K562 (cell line): ENCODE results near the gene RGS9BP. TPM values are rescaled to one million over a fixed set of nuclear protein-coding genes. Genes with fewer than 3 reads are reported as not detected.

Experiments used
- ATAC-seq: fragments of 200-7000 bp; cut with Tn5 transposase; 3 replicates; pipeline ENCODE4 v1.9.1; 2020; ENCODE audit warnings: moderate library complexity
- BruUV-seq: library from RNA; stranded (reverse); fragments of 400-500 nt; replicated peaks from 2 replicates; lab custom pipeline; 2021; lab: Mats Ljungman, UMichigan
- CTCF ChIA-PET: fragments of 300-600 bp; formaldehyde crosslinking; extraction: SDS; loops from one replicate; lab custom pipeline; 2021; ENCODE audit warnings: low intra/inter-chr PET ratio; lab: Yijun Ruan, JAX
- POLR2A ChIA-PET: fragments of 300-600, 350-650 bp; sonication (Branson Sonifier 250); formaldehyde crosslinking; extraction: SDS; loops from one replicate; lab custom pipeline; 2021; ENCODE audit warnings: antibody characterized with exemption, inconsistent platforms; lab: Yijun Ruan, JAX
- DNase-seq, 4 experiments: peaks; one replicate each; pipeline versions ENCODE4 v3.0.0 to v3.0.0-alpha.2; 2011 to 2018; ENCODE audit warnings: low spot score in 3 of 4, mixed read lengths in 3 of 4; ENCODE audit errors: extremely low read depth in 1 of 4
- FAIRE-seq: peaks from 2 replicates; lab custom pipeline; 2011; peaks lifted over from hg19 to GRCh38; lab: Jason Lieb, UNC
- H2AFZ ChIP-seq: 2 replicates; pipeline ENCODE4 v1.6.0; 2011; ENCODE audit warnings: low read depth, low read length, control low read depth, inconsistent platforms
- H3K27ac ChIP-seq: fragments of 200-600 bp; 3 replicates; pipeline ENCODE4 v1.8.0; 2011; ENCODE audit warnings: low read depth, mild to moderate bottlenecking, control low read depth, inconsistent platforms, low read length, moderate library complexity, mixed read lengths; ENCODE audit errors: extremely low read depth
- H3K27me3 ChIP-seq, 2 experiments: fragments of 300-600 bp in 1 of 2; 2 replicates in 1 of 2; 3 replicates in 1 of 2; pipeline versions ENCODE4 v1.6.0 to v1.8.0; 2011; ENCODE audit warnings: inconsistent platforms in 2 of 2, low read length in 2 of 2, mild to moderate bottlenecking in 1 of 2, mixed read lengths in 1 of 2, moderate library complexity in 1 of 2; ENCODE audit not compliant: control insufficient read depth in 2 of 2, insufficient read depth in 2 of 2
- H3K36me3 ChIP-seq: fragments of 300-600 bp; 3 replicates; pipeline ENCODE4 v1.8.0; 2011; ENCODE audit warnings: mild to moderate bottlenecking, low read length, inconsistent platforms; ENCODE audit not compliant: control insufficient read depth, insufficient read depth
- H3K4me1 ChIP-seq, 2 experiments: fragments of 200-600 bp in 1 of 2; replicated peaks in 1 of 2; 2 replicates in 1 of 2; 3 replicates in 1 of 2; pipeline versions ENCODE4 v1.5.1 to v1.8.0; 2011; ENCODE audit warnings: inconsistent platforms in 2 of 2, low read length in 2 of 2, mild to moderate bottlenecking in 1 of 2, mixed read lengths in 1 of 2, moderate library complexity in 1 of 2; ENCODE audit not compliant: control insufficient read depth in 2 of 2, insufficient read depth in 2 of 2
- H3K4me2 ChIP-seq: 2 replicates; pipeline ENCODE4 v1.6.1; 2011; ENCODE audit warnings: low read length, control low read depth, inconsistent platforms, mixed read lengths; ENCODE audit not compliant: insufficient read depth
- H3K4me3 ChIP-seq: fragments of 200-600 bp; sonication (generic), shearing (Covaris generic); 2 replicates; pipeline ENCODE4 v1.5.1; 2016; ENCODE audit warnings: control low read depth, inconsistent platforms
- H3K79me2 ChIP-seq: fragments of 200-600 bp; 3 replicates; pipeline ENCODE4 v1.8.0; 2011; ENCODE audit warnings: low read length, inconsistent platforms; ENCODE audit not compliant: control insufficient read depth, insufficient read depth
- H3K9ac ChIP-seq, 2 experiments: 2 replicates each; pipeline versions ENCODE4 v1.6.0 to v1.6.1; 2011; ENCODE audit warnings: low read depth in 2 of 2, low read length in 2 of 2, control low read depth in 1 of 2, inconsistent platforms in 1 of 2, mild to moderate bottlenecking in 1 of 2, mixed read lengths in 1 of 2; ENCODE audit not compliant: insufficient read depth in 1 of 2
- H3K9me1 ChIP-seq: one replicate; pipeline ENCODE4 v1.6.0; 2011; ENCODE audit warnings: inconsistent platforms, mild to moderate bottlenecking, low read length, moderate library complexity; ENCODE audit not compliant: control insufficient read depth, insufficient read depth
- H3K9me3 ChIP-seq: replicated peaks from 2 replicates; pipeline ENCODE4 v1.5.1; 2011; ENCODE audit warnings: low read depth, low read length, inconsistent platforms; ENCODE audit not compliant: control insufficient read depth, insufficient read depth
- H4K20me1 ChIP-seq: replicated peaks from 2 replicates; pipeline ENCODE4 v1.6.1; 2011; ENCODE audit warnings: low read length, inconsistent platforms, mixed read lengths; ENCODE audit not compliant: control insufficient read depth, insufficient read depth
- FOXA1 ChIP-seq: fragments of 450-650 bp; IDR thresholded peaks from 2 replicates; pipeline ENCODE4 v1.6.1; 2016; ENCODE audit warnings: mild to moderate bottlenecking, borderline replicate concordance
- PRPF4 ChIP-seq: fragments of 200-400 bp; formaldehyde crosslinking; IDR thresholded peaks from one replicate; pipeline ENCODE4 v1.6.1; 2017; ENCODE audit warnings: low read length, low read depth, mild to moderate bottlenecking; ENCODE audit not compliant: insufficient read depth, poor library complexity, severe bottlenecking
- RBM25 ChIP-seq: fragments of 200-400 bp; formaldehyde crosslinking; IDR thresholded peaks from 2 replicates; pipeline ENCODE4 v1.6.1; 2018; ENCODE audit warnings: low read length, low read depth, moderate library complexity; ENCODE audit not compliant: severe bottlenecking
- SAFB ChIP-seq: fragments of 200-400 bp; formaldehyde crosslinking; IDR thresholded peaks from 2 replicates; pipeline ENCODE4 v1.6.1; 2017; ENCODE audit warnings: low read depth, low read length, borderline replicate concordance
- TBL1XR1 ChIP-seq, 2 experiments: IDR thresholded peaks; 2 replicates each; pipeline ENCODE4 v1.6.1; 2012; ENCODE audit warnings: improper control_type of control experiment in 2 of 2, low read length in 2 of 2, mild to moderate bottlenecking in 1 of 2
- ZNF184 ChIP-seq: sonication (generic); formaldehyde crosslinking; IDR thresholded peaks from 2 replicates; pipeline ENCODE4 v1.5.0; 2020; ENCODE audit warnings: missing genetic modification reagents
- ZNF592 ChIP-seq: fragments of 450-650 bp; IDR thresholded peaks from 2 replicates; pipeline ENCODE4 v1.6.1; 2017; ENCODE audit warnings: antibody characterized with exemption, mild to moderate bottlenecking
- WGBS: fragments of 100-300 bp; shearing (Covaris generic); methylation state at CpG from one replicate; pipeline ENCODE4 v1.1.6; 2016; ENCODE audit warnings: low coverage, mixed read lengths; ENCODE audit not compliant: insufficient coverage; ENCODE audit errors: missing lambda C conversion rate; 5-methylcytosine and 5-hydroxymethylcytosine counted together
- in situ Hi-C: fragments of 300-500 bp; cut with MboI; formaldehyde crosslinking; loops from 4 replicates; pipeline ENCODE4 v1.15.0; 2018; ENCODE audit warnings: inconsistent platforms, mixed read lengths
- intact Hi-C: fragments of 100-400 bp; cut with micrococcal nuclease; formaldehyde crosslinking; loops from 2 replicates; pipeline ENCODE4 v1.14.2; 2022
- polyA plus RNA-seq, 8 experiments: library from polyadenylated mRNA; depleted of rRNA in 4 of 8; stranded (reverse) in 5 of 8; unstranded in 3 of 8; fragments of >200 nt; fragmentation: Nextera tagmentation in 2 of 8; fragmentation: Illumina TruSeq in 1 of 8; extraction: Ambion mirVana in 2 of 8; extraction: Trizol in 1 of 8; gene quantifications; 2 replicates each; pipeline versions ENCODE4 v1.2.1 to v1.2.3, GENCODE V29; 2011 to 2014; ENCODE audit warnings: inconsistent platforms in 1 of 8, missing spikeins in 1 of 8
- total RNA-seq, 7 experiments: library from RNA; depleted of rRNA in 6 of 7; stranded (reverse); fragments of >200 nt in 6 of 7; fragmentation: Illumina TruSeq in 2 of 7; extraction: Trizol in 2 of 7; gene quantifications; 2 replicates each; pipeline versions ENCODE4 v1.2.1 to v1.2.3, GENCODE V29; 2011 to 2021; ENCODE audit warnings: low replicate concordance in 1 of 7
- TF ChIP-seq, protein P1 (sequence below): fragments of 250-450 bp; sonication (Bioruptor Pico); IDR thresholded peaks from 2 replicates; pipeline ENCODE4 v1.4.0; 2020; ENCODE audit warnings: borderline replicate concordance
- TF ChIP-seq, protein P2 (sequence below): sonication (generic); formaldehyde crosslinking; IDR thresholded peaks from 2 replicates; pipeline ENCODE4 v1.8.1; 2023; ENCODE audit warnings: mild to moderate bottlenecking, missing genetic modification reagents

RGS9BP gene
- total and polyA plus RNA-seq, 9 of the 15 experiments (the other 6 are each of a cell fraction or from before 2014, with no cell fraction given), result 0.03 to 1.3 (median 0.49) TPM

DNA sequence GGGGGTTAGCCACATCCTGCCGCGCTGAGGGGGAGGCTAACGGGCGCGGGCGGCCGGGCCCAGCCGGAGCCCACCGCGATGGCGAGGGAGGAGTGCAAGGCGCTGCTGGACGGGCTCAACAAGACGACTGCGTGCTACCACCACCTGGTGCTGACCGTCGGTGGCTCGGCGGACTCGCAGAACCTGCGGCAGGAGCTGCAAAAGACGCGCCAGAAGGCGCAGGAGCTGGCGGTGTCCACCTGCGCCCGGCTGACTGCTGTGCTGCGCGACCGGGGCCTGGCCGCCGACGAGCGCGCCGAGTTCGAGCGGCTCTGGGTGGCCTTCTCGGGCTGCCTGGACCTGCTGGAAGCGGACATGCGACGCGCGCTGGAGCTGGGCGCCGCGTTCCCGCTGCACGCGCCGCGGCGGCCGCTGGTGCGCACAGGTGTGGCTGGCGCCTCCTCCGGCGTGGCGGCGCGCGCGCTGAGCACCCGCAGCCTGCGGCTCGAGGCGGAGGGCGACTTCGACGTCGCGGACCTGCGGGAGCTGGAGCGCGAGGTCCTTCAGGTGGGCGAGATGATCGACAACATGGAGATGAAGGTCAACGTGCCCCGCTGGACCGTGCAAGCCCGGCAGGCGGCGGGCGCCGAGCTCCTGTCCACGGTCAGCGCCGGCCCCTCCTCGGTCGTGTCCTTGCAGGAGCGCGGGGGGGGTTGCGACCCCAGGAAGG, 692 bp downstream of the RGS9BP start:
- Histone ChIP-seq H3K79me2 (peaks cover 36% of the 10 kb centered on the region), H3K4me2 (no peak overlapping the region), H4K20me1 (no peaks in the 10 kb centered on the region; the same call in 1 of the 2 replicates), H3K9ac (no peak overlapping the region), H3K9me1 (no peaks in the 10 kb centered on the region), H3K4me3 (no peak overlapping the region), H3K27ac (no peak overlapping the region), H3K36me3 (peaks cover 3% of the 10 kb centered on the region; the same call in 1 of the 3 replicates), H3K4me1 (peaks cover 29 to 49% of the 10 kb centered on the region in 2 experiments), H2AFZ (no peak overlapping the region), H3K9me3 (no peaks in the 10 kb centered on the region; the same call in 1 of the 2 replicates), H3K27me3 (no peaks in the 10 kb centered on the region)
- ChIA-PET POLR2A (interaction anchor here (1.4 kb wide), 1 partner anchor 17 kb away, joined by 3 read pairs; no protein-coding TSS in a partner anchor), CTCF (no interaction called here)
- no peak for FAIRE-seq
- ATAC-seq, result no peak
- no peak for DNase-seq
- intact Hi-C loops (no loop called here), in situ Hi-C loops (no loop called here)
- peak; percentile 22; the same call in 1 of the 2 replicates for TF ChIP-seq SAFB
- no peak for TF ChIP-seq PRPF4
- TF ChIP-seq TBL1XR1 (IDR thresholded peaks at IDR 0.05; ENCODE audit: low read length in 2 of 2), result no peak
- TF ChIP-seq, protein P1, sequence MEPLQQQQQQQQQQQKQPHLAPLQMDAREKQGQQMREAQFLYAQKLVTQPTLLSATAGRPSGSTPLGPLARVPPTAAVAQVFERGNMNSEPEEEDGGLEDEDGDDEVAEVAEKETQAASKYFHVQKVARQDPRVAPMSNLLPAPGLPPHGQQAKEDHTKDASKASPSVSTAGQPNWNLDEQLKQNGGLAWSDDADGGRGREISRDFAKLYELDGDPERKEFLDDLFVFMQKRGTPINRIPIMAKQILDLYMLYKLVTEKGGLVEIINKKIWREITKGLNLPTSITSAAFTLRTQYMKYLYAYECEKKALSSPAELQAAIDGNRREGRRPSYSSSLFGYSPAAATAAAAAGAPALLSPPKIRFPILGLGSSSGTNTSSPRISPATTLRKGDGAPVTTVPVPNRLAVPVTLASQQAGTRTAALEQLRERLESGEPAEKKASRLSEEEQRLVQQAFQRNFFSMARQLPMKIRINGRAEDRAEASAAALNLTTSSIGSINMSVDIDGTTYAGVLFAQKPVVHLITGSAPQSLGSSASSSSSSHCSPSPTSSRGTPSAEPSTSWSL (CRISPR knock-in tag), result no peak
- no peak for TF ChIP-seq ZNF592
- no peak for TF ChIP-seq FOXA1
- no peak for TF ChIP-seq ZNF184 (CRISPR knock-in tag)
- peak; percentile 6 for TF ChIP-seq RBM25
- TF ChIP-seq, protein P2, sequence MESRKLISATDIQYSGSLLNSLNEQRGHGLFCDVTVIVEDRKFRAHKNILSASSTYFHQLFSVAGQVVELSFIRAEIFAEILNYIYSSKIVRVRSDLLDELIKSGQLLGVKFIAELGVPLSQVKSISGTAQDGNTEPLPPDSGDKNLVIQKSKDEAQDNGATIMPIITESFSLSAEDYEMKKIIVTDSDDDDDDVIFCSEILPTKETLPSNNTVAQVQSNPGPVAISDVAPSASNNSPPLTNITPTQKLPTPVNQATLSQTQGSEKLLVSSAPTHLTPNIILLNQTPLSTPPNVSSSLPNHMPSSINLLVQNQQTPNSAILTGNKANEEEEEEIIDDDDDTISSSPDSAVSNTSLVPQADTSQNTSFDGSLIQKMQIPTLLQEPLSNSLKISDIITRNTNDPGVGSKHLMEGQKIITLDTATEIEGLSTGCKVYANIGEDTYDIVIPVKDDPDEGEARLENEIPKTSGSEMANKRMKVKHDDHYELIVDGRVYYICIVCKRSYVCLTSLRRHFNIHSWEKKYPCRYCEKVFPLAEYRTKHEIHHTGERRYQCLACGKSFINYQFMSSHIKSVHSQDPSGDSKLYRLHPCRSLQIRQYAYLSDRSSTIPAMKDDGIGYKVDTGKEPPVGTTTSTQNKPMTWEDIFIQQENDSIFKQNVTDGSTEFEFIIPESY, result peak; percentile 92; the same call in 1 of the 2 replicates
- BruUV-seq, result no TSS peak
- WGBS, result 99% methylated on average over 19 of the region's 93 CpGs
